Upper lobe of left lung (tissue), 4 donors: ENCODE data around the gene VAT1L.

Experiments used
- POLR2A ChIP-seq, 4 donors: fragments of 450-650 bp; IDR thresholded peaks; one replicate each; pipeline ENCODE4 v1.5.1; 2016 to 2017; ENCODE audit warnings: antibody characterized with exemption in 4 of 4, mild to moderate bottlenecking in 2 of 4
- POLR2AphosphoS5 ChIP-seq, 2 donors: sonication (generic); formaldehyde crosslinking; IDR thresholded peaks; one replicate each; pipeline ENCODE4 v1.5.1; 2017; ENCODE audit warnings: antibody characterized with exemption in 2 of 2
- TF ChIP-seq, protein P1 (sequence below), 6 experiments: fragments of 450-650 bp in 4 of 6; fragments of 200-600 bp in 2 of 6; sonication (generic) in 2 of 6; IDR thresholded peaks; one replicate each; pipeline ENCODE4 v1.5.1; 2016 to 2019; ENCODE audit warnings: antibody characterized with exemption in 6 of 6

DNA sequence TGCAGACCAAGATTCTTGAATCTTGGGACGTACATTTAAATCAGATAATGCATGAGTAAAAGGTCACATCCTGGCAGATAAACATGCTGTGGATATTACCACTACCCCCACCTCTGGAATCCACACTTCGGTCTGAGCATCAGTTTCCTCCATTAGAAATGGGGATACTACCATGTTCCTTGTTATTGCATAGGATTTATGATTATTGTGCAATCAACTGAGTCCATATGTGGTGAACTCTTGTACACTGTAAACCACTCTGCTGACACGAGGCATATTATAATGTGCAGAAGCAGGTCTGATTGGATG lies 108.7 kb downstream of the VAT1L start:
- TF ChIP-seq, protein P1, sequence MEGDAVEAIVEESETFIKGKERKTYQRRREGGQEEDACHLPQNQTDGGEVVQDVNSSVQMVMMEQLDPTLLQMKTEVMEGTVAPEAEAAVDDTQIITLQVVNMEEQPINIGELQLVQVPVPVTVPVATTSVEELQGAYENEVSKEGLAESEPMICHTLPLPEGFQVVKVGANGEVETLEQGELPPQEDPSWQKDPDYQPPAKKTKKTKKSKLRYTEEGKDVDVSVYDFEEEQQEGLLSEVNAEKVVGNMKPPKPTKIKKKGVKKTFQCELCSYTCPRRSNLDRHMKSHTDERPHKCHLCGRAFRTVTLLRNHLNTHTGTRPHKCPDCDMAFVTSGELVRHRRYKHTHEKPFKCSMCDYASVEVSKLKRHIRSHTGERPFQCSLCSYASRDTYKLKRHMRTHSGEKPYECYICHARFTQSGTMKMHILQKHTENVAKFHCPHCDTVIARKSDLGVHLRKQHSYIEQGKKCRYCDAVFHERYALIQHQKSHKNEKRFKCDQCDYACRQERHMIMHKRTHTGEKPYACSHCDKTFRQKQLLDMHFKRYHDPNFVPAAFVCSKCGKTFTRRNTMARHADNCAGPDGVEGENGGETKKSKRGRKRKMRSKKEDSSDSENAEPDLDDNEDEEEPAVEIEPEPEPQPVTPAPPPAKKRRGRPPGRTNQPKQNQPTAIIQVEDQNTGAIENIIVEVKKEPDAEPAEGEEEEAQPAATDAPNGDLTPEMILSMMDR (IDR thresholded peaks at IDR 0.05) = no peak
- no peak for TF ChIP-seq POLR2A (IDR thresholded peaks at IDR 0.05)
- no peak for TF ChIP-seq POLR2AphosphoS5 (IDR thresholded peaks at IDR 0.05)
